ENCODE data around the gene RGSL1.

The RGSL1 gene

DNA sequence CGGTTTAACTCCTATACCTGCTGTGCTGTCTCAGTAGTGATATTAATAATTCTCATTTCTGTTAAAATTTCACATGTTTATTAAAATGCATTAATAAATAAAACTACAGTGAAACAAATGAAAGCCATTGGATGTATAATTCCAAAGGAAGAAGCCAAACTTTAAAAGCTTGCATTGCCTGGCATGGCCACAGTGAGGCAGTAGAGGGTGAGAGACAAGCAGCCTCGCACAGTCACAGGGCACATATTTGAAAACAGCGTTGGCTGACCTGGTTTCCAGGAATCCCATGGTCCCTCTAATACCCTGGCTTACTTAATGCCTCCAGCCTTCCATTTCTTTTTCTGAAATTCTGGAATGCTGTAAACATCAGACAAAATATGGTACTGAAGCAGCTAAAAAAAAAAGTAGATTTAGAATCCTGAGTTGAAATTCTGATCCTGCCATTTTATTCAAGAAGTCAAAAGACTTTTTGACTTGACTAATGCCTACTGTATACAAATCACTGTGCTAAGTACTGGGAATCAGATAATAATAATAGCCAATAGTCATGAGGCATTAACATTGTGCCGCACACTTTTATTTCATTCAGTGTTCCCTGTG is 145.8 kb downstream of the RGSL1 start:
- DNase-seq, result peak; percentile 51

DNA sequence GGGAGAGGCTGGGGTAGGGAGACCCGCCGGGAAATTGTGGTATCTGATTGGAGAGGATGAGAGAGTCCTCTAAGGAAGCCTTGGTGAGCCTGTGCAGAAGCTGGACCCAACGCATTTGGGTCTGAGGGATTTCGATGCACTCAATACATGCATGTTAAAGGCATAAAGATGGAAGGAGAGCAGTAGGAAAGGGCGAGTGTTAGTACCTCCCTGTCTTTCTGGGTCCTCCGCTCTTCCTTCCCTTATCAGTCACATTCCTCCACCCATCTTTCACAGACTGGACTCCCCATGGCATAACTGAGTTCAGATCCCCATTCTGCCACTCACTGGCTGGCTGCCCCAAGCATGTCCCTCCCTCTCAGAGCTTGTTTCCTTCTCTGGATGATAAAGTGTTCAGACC is 147.0 kb downstream of the RGSL1 start:
- DNase-seq, result no peak

DNA sequence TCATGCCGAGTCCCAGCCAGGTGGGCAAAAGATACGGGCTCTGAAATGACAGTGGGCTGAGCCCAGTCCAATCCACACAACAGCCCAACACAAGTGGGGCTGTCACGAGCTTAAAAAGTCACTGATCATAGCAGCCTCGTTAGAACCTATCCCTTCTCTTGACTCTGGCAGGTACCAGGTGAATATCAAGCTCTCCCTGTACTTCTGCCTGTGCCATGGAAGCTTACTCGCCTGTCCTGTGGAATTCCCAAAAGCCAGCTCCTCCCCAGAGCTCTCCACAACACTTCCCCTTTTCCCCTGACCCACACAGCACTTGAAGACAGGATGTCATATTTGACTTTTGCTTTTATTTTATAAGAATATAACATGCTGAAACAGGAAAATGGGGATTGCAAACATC is 148.3 kb downstream of the RGSL1 start:
- DNase-seq, result no peak

DNA sequence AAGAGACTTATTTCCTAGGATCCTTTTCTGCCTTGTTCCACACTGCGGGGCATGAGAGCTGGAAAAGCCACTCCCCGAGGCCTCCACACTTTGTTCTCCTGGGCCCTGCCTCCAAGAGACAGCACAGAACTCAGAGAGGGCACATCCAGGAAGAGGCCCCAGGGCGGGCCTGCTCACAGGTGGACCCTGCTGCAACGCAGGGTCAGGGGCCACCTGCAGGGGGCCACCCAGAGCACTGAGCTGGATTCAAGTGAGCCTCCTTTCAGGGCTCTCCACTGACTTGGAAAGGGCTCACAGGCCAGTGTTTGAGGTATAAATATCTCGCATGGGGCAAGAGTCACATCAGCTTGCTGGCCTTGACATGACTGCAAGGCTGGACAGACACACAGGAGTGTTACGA is 149.4 kb downstream of the RGSL1 start:
- DNase-seq, result no peak

DNA sequence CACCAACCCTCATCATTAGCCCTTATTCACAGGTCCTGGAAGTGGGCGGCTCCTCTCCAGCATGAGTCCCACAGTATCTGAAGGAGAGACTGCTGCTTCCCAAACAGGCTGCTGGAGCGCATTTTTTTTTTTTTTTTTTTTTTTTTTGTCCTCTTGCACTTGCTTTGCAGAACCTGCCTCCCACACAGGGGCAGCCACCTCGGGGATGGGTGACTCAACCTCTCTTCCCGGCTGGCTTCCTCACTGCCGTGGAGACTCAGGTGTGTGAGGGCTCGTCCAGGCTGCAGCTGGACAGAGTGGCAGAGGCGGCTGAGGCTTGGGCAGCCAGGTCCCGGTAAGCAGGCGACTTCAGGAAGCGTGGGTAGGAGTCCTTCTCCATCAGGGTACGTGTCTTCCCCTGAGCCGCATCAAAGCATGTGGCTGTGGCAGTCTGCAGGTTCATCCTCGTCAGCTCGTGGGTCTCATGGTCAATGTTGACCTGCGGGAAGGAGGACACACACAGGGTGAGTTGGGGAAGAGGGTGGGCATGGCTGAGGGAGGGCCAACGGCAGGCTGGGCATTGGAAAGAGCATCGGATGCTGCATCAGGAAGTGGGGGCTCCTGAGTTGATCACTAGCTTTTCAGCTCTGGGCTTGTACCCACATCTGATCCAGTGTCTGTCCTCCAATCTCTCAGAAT is 150.2 kb downstream of the RGSL1 start:
- DNase-seq, result no peak

DNA sequence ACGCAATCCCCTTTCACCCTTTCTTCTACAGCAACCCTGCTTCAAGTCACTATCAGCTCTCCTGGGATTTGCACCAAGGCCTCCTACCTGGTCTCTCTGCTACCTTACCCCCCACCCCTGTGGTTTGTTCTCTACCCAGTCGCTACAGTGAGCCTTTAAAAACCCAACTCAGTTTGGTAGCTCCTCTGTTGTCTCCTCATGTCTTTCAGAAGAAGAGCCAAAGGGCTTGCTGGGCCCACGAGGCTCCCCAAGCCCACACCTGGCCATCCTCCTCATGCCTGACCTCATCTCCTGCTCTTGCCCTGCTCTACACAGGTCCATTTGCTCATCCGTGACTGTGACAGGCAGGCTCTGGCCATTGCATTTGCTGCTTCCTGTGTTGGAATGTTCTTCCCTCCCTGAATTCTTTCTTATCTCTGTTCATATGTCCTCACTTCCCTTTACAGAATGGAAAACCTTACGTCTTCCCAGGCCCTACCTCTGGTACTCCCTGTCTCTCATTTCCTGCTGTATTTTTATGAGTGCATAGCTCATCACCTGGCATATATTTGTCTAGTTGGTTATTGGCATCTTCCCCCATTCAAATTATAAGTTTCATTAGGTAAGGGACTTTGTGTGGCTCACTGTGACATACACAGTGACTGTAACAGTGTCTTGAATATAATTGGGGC is 150.9 kb downstream of the RGSL1 start:
- DNase-seq, result no peak

DNA sequence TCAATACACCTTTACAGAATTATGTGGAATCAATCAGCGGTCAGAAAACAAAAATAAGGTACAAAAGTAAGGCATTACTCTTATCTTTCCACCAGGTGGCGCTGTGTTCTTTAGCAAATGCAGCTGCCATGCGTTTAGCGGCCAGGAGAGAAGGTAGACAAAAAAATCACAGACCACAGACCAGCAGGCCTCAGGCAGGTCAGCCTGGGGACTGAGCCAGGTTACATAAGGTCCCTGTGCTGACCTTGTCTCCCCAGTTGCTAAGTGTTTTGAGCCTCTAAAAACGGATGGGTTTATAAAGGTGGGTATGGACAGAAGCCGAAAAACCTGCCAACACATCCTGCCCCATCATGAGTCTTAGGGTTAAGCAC is 151.5 kb downstream of the RGSL1 start:
- peak; percentile 63 for DNase-seq

DNA sequence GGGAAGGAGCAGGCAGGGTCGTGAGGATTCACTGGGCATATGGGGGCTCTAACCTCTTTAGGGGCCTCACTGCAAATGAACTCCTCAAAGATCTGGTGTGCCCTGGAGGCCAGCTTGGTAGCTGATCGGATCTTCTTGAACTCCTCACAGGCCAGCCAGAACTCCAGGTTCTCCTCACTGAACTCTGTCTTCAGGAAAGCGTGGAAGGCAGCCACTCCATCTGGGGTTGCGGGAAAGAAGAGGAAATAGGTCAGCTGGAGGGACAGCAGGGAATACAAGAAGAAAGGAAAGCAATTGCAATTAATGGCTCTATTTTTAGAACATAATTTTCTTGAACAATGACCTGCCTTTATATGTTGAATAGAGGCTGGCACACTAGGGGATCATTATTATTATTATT is 152.0 kb downstream of the RGSL1 start:
- DNase-seq, result no peak

DNA sequence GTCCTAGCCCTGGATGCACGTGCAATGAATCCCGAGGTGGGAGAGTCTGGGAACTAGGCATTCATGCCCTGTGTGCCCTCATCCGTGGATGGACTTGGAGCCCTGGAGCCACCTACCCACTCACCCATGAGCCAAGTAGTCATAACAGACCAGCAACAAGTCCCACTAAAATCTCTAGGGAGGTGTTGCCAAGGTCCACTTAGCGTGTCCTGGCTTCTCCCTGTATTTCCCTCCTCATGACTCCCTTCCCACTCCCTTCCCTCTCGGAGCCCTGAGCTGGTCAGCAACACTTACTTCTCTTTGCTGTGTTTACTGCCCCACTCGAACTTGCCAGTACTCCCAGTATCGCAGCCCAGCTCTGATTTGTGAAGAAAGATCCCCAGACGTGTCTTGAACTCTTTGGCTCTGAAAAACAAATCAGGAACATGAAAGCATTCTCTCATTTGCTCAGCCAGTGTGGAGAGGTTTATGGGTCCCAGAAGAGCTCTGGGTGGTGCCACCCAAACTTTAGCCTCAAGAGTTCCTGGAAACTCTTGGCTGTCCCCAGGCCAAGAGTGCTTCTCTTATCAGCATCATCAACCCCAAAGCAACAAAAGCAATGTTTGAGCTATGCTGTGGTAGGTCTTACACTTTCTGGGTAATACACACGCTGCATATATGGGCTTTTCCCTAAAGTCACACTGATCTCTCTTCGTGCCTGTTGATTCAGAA is 153.1 kb downstream of the RGSL1 start:
- no peak for DNase-seq

DNA sequence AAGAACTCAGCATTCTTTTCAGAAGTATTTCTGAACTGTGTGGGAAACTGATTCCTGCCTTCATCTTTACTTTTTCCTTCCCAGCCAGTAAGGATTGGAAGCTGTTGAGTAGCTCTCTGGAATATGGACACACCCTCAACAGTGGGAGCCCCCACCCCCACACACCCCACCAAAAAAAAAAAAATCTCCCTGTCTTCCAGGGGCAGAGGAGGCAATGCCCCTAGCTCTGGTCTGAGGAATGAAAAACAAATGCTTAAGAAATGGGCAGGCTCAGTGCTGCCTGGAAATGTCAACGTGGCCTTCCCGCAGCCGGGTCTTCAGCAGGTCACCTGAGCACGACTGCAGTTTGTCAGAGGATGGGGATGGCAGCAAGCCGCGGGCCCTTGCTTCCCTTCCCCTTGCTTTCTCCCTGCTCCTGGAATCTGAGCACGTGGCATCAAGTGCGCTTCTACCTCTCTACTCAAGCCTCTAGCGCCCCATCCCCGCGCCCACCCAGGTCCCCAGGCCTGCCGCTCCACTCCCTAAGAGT is 153.8 kb downstream of the RGSL1 start:
- DNase-seq, result no peak

DNA sequence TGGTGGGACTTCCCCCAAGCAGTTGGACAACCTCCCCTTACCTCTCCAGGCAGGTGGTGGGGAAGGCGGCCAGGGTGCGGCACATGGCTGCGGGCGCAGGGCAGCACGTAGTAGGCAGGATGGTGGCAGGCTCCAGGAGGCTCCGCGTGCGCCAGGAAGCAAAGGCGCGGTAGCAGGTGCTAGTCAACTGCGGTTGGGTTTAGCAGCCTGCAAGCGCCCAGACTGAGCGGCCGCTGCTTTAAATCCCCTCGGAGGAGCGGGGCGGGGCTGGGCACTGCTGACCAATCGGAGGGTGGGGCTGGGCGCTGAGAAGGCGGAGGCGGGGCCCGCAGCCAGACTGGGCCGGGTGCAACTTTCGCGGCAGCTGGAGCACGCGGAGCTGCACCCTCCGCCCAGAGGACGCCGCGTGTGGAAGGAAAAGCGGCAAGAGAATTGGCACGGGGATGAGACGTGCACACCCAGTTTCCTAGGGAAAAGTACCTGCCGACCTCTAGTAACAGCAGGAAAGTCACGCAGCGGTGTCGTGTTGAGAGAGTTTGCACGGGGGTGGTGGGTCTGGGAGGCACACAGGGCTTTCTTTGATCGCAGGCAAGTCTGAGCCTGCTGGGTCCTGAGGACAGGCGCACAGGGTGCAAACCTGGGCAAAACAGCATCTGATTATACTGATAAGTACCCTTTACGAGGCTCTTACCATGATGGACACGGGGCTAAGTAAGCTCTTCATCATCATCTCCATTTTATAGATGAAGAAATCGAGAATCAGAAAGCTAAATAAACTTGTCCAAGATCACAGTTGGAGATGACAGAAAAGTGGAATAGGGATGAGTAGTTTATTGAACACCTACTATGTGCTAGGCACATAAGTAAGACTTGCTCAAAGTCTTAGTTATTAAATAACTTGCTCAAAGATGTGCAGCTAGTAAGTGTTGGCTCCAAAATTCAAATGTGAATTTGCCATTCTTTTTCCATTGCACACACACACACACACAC is 154.5 kb downstream of the RGSL1 start, which contains the start of gene RGS16:
RGS16 (minus strand) TSS at position 215 of the 990 bp plus-strand sequence; CDS start at position 85, 130 bp downstream.
- peak; percentile 92 for DNase-seq

DNA sequence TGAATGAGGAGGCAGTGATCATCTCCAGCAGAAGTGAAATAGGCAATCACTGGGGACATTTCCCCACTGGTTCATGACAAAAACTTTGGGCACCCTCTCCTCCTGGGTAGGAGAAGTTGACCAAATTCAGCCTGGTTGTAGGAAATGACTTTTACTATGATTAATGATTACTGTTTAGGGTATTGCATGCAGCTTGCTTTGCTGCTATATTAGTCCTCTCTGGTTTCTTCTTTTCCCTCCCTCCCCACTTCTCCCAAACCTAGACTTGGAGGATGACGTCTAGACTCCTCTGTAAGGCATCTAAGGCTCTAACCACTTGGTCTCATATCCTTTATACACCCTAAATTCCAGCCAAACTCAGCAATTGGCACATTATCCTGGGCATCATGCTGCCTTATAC is 157.6 kb downstream of the RGSL1 start:
- DNase-seq, result no peak

DNA sequence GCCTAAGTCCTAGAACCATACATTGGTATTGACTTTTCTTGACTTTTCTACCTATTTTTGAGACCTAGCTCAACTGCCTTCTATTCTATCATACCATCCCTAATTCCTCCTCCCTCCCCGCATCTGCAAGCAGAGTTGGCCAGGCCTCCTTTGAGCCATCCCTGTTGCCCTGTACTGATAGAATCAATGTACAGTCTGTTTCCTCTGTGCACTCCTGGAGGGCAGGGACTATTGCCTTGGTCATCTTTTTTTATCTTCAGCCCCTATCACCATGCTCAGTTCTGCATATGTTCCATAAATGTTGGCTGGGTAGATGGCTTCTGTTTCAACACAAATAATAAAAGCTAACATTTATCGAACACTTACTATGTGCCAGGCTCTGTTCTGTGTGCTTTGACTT is 158.3 kb downstream of the RGSL1 start:
- DNase-seq, result no peak

DNA sequence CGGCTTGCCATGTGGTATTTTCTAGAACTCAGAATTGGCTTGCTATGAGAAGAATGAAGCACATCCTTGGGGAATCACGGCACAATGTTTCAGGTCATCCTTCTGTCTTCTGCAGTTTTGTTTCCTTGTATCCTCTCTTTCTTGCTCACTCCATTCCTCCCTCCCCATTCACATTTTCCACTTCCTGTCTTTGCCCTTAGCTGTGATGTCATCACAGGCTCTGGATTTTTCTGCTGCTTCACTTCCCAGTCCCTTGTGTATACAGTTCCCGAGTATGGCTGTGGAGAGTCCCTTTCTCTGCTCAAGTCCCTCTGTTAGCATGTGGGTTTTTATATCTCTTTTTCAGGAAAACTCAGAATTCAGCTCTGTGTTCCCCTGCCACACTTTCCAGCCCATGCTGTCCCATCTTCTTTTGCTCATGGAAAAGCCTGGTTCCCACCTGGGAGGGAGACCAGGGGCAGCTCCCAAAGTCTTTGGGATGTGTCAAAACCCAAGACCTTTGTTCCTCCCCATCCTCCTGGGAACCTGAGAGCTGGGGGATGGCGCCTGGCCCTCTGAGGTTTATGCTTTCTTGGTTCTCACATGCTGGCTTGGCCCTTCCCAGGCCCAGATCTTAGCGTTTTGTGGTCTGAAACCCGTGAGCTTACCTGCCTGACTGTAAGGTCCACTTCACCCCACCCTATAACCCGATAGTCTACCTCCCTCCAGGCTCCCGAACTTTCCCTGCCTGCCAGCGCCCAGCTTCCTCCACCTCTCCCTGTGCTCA is 159.1 kb downstream of the RGSL1 start:
- no peak for DNase-seq
